Stimulated activated CD4-positive, alpha-beta T cell treated with anti-CD3 and anti-CD28 coated beads, Interleukin-2, amount 100 ng/mL, for 24 hours (primary cell): ENCODE measurements around the gene IGFALS.
"Not testable (repeated sequence)": the region's sequence is repeated elsewhere in the genome, so short reads cannot be mapped to it uniquely, and the experiment has no call there.

Experiments
- DNase-seq, 2 donors: peaks; one replicate each; pipeline ENCODE4 v3.0.0-alpha.2; 2020

Gene IGFALS

GRCh38 chr16:1817716-1818115 is 24.2 kb upstream of the IGFALS start:
- no peak for DNase-seq

GRCh38 chr16:1817276-1817589 is 23.7 kb upstream of the IGFALS start:
- no peak for DNase-seq

DNA sequence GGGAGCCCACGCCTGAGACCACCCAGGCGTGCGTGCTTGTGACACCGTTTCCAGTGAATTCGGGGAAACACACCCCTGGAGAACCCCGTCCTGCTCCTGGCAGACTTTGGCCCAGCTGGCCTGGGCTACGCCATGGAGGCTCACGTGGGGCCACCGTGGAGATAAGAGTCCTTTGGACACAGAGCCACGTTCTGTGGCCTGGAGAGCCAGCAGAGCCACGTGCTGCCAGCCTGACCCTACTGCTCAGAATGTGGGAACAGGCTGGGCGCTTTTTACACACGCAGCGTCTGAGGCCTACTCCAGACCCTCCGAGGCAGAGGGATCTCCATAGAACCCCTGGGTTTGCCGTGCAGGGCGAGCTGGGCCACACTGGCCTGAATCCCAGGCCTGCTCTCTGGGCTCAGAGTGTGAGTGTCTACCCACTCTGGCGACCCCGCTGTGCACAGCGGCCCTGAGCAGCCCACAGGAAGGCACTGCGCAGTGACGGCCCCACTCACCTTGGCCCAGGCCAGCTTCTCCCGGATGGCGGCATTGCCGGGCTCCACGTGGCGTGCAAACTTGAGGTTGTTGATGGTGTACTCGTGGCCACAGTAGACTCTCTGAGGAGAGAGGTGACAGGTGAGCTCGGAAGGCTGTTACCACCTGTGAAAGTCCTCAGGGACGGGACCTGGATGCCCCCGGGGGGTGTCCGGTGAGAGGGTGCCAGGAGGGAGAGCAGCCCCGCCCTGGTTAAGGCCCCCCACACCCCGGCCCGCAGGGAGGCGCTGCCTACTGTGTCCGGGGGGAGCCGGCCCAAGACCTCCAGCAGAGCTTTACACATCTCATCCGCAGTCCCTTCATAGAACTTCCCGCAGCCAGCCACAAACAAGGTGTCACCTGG is 23.1 kb upstream of the IGFALS start:
- no peak for DNase-seq

DNA sequence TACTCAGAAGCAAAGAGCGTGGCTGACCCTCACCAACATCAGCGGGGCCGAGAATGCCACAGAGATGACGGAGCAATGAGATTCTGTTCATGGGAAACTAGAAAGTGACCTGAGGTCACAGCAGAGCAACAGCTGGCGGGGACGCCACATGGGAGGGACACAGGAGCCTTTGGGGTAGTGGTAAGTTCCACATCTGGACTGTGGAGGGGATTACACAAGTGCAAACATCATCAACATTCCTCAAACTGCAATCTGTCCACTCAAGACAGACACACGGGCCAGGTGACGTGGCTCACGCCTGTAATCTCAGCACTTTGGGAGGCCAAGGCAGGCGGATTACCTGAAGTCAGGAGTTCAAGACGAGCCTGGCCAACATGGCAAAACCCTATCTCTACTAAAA is 22.0 kb upstream of the IGFALS start:
- DNase-seq, result no peak

GRCh38 chr16:1812732-1813163 is 19.2 kb upstream of the IGFALS start:
- DNase-seq, result peak; percentile 38 to 66

GRCh38 chr16:1810536-1810935 is 17.0 kb upstream of the IGFALS start:
- DNase-seq, result no peak

DNA sequence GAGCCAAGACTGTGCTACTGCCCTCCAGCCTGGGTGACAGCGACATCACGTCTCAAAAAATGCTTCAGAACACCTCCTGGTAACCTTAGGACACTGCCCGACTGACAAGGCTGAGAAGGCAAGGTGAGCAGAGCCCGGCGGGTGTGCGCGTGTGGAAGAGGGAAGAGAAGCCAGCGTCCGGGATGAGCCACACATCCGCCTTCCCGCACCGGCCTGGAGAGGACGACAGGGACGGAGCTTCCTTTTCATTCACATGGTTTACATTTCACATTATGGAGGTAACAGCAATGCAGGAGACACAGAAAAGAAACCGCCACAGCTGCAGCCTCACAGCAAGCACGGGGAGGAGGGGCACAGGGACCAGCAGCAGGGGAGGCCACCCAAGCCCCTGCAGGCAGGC is 16.6 kb upstream of the IGFALS start:
- no peak for DNase-seq

DNA sequence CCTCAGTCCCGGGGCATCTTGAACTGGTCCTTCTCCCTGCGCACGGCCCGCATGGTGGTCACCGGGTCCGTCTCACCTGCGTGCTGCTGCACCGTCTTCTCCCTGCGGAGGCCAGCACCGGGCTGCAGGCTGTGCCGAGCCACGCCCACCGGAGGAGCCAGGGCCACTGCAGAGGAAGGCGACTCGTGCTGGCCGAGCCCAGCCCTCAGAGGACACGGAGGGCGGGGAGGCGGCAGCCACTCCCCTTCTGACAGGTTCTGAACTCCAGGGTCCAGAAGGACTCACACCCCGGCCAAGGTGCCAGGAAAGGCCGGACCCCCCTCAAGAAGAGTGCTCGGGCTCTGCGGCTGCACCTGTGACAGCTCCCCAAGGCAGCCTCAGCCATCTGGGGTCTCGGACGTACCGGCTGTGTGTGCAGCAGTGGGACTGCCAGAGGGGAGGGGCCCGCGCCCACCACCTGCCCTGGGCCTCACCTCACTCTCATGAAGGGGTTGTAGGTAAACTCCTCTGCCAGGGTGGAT is 15.8 kb upstream of the IGFALS start:
- no peak for DNase-seq

GRCh38 chr16:1808691-1809090 is 15.2 kb upstream of the IGFALS start:
- no peak for DNase-seq

DNA sequence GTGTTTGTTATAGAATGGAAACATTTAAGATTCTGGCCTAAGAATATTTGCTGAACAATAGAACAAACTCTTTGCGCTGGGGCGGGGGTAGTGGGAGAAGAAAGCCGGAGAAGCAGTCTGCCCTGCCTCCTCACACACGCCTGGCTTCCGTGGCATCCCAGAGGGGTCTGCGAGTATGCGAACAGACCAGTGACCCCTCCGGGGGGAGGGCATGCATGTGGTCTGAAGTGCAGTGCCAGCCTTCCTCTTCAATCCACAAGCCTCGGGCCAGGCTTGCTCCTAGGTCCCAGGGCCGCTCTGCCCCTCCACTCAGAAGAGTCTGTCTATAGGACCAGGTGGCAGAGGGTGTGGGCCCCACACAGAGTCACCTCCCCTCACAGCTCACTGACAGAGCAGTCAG is 14.1 kb upstream of the IGFALS start:
- no peak for DNase-seq

DNA sequence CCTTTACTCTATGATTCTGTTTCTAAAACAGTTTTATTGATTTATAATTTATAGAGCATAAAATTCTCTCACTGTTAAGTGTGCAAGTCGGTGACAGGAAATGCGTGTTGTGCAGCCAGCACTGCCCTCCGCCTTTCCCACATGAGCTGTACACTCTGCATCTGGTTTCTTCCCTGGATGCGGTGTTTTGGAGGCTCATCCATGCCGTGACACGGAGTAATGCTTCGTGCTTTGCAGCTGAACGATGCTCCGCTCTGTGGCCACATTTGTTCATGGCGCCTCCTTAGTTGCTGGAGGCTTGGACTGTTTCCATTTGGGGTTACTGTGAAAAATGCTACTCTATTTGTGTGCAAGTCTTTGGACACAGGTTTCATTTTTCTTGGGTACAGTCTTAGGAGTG is 7.2 kb upstream of the IGFALS start:
- DNase-seq, result no peak

GRCh38 chr16:1799263-1799662 is 5.8 kb upstream of the IGFALS start:
- not testable (repeated sequence) for DNase-seq

- no peak for DNase-seq
Observed at GRCh38 chr16:1794908-1795666, 1.6 kb upstream of the IGFALS start.

GRCh38 chr16:1794221-1794871 is 841 bp upstream of the IGFALS start:
- no peak for DNase-seq

DNA sequence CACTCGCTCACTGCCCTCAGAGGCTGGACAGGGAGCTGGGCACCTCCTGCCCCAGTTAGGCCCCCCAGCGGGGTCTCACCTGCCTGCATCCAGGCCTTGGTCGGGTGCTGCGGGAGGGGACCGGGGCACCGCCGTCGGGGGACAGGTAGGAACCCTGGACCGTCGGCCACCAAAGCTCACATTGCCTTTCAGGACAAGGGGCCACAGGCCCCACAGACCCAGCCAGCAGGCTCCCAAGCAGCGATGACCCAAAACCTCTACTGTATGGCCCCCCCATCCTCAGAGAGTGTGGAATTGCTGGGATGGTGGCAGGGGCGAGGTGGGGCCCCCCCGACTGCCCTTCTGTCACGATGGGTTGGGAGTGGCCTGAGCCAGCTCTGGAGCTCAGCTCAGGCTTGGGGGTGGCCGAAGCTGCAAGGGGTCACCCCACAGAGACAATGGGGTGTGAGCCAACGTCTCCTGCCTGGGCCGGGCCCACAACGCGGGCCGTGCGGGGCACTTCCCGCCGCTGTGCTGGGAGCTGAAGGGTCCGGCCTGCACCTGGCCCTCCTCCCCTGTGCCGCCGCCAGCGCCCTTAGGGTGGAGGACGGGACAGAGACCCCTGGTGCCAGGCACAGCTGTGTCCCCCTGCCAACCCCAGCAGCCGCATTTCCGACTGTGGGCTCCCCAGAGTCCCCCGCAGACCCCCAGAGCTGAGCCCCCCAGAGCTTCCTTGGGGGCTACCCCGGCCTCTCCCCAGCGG is 498 bp downstream of the IGFALS start:
- no peak for DNase-seq

DNA sequence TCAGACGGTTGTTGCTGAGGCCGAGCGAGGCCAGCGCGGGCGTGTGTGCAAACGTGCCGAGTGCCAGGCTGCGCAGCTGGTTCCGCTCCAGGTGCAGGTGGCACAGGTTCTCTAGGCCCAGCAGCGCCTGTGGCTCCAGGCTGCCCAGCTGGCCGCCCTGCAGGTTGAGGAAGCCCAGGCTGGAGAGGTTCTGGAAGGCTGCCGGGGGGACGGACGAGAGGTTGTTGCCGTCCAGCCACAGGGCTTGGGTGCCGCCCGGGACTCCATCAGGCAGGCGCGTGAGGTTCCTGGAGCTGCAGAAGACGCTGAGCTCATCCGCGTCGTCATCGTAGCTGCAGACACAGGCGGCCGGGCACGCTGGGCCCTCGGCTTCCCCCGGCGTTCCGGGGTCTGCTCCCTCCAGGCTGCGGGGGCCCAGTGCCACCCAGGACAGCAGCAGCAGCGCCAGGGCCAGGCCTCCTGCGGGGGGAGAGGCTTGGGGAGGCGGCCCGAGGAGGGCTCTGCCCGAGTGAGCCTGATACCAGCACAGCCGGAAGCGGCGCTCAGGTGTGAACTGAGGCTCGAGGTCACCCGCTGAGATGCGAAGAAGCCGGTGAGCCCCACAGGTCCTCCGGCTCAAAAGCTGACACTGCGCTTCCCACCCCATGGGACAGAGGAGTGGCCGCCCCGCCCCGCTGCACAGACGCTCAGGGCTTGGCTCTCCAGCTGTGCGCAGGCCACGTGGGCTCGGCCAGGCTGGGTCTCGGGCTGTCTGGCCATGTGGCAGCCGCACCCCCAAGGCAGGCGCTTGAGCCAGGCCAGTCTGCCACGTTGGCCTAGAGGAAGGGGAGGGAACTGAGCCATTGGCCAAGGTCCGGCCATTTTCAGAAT is 1.3 kb downstream of the IGFALS start:
- DNase-seq, result no peak

GRCh38 chr16:1791256-1791942 is 2.1 kb downstream of the IGFALS start:
- DNase-seq, result no peak

DNA sequence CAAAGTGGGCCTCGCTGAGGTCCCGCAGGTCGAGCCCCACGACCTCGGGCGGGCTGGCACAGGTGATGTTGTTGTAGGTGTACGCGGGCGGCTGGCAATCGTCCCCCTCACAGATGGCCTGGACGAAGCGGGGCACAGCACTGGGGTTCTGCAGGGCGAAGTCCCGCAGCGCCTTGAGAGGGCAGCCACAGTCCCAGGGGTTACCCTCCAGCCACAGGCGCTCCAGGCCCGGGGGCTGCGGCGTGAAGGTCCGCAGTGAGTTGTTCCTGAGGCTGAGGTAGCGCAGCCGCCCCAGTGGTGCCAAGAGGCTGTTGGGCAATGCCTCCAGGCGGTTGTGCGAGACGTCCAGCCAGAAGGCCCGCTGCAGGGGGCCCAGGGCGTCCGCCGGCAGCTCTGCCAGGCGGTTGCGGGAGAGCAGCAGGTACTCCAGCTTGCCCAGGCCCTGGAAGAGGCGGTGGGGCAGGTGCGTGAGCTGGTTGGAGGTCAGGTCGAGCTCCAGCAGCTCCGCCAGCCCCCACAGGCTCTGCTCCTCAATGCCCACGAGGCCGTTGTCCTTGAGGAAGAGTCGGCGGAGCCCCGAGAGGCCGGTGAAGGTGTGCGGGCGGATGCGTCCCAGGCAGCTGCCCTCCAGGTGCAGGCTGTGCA is 2.8 kb downstream of the IGFALS start:
- DNase-seq, result no peak

GRCh38 chr16:1790261-1790610 is 3.3 kb downstream of the IGFALS start:
- no peak for DNase-seq

DNA sequence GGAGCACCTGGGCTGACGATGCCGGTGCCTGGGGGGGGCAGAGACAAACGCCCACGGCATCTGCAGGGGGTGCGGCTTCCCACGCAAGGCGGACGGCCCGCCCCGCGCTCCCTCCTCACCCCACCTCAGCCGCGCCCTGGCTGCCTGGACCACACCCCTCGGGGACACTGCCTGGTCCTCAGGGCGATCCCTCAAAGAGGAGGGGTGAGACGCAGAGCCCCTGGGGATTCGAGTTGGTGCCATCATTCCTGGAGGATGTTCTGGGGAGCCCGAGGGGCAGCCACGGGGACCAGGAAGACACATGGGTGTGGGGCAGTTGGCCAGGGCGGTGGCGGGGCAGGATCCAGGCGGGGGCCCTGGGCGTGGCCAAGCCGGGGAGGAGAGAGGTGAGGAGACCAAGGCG is 3.9 kb downstream of the IGFALS start:
- DNase-seq, result no peak

DNA sequence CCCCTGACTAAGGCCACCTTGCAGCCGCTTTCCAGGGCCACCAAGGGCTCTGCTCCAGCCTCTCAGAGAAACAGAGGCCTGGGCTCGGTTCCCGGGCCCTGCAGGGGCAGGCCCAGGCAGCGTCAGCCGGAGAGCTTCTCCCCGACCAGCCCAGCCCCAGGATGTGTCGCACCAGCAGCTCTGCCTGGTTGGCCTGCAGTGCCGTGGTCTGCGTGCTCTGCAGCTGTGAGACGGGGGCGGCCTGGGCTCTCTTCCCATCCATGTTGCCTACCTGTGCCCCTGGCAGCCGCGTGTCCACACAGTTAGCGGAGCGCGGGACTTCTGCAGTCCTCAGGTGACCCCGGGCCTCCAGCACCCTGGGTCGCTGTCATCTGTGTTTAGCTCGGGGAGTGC is 4.8 kb downstream of the IGFALS start:
- no peak for DNase-seq
